Measurements from ENCODE around the gene DCUN1D2. TPM values are rescaled to one million over a fixed set of nuclear protein-coding genes. Genes with fewer than 3 reads are reported as not detected.

Gene DCUN1D2
- total and polyA plus RNA-seq, 8 donors, result 7.3 to 43.0 (median 21.7) TPM

GRCh38 chr13:113426591-113426986 lies 63.9 kb downstream of the DCUN1D2 start:
- no peak overlapping the region for H3K27ac ChIP-seq
- intact Hi-C loops (cut with DNase I; ENCODE audit: low total_unique reads), result no loop called here
- WGBS, 5 donors, result 91 to 94% (median 93%) methylated on average over 15 of the region's 15 CpGs
- DNase-seq, result no peak
- no peak for TF ChIP-seq CTCF (IDR thresholded peaks at IDR 0.05)
- TF ChIP-seq POLR2AphosphoS5 (IDR thresholded peaks at IDR 0.05), result no peak
- TF ChIP-seq EP300 (IDR thresholded peaks at IDR 0.05), result no peak
- TF ChIP-seq POLR2A (IDR thresholded peaks at IDR 0.05), result no peak
- H3K4me3 ChIP-seq, result no peak overlapping the region
- H3K4me1 ChIP-seq, result peaks cover 0 to 18% (median 6%) of the 10 kb centered on the region in 4 donors
- H3K36me3 ChIP-seq, result peaks cover 0 to 13% (median 2%) of the 10 kb centered on the region in 4 donors
- H3K27me3 ChIP-seq, result no peaks in the 10 kb centered on the region
- no peaks in the 10 kb centered on the region for H3K9me3 ChIP-seq

GRCh38 chr13:113425941-113426590 lies 64.4 kb downstream of the DCUN1D2 start:
- WGBS, 5 donors, result 89 to 96% (median 92%) methylated on average over 7 to 22 of the region's 22 CpGs
- H3K4me3 ChIP-seq, result no peak overlapping the region
- H3K9me3 ChIP-seq, result no peaks in the 10 kb centered on the region
- no peaks in the 10 kb centered on the region for H3K27me3 ChIP-seq
- TF ChIP-seq CTCF (IDR thresholded peaks at IDR 0.05) (no peak), POLR2AphosphoS5 (IDR thresholded peaks at IDR 0.05) (no peak), POLR2A (IDR thresholded peaks at IDR 0.05) (no peak), EP300 (IDR thresholded peaks at IDR 0.05) (no peak)
- H3K4me1 ChIP-seq, result peaks cover 0 to 23% (median 10%) of the 10 kb centered on the region in 4 donors
- peaks cover 0 to 10% (median 2%) of the 10 kb centered on the region in 4 donors for H3K36me3 ChIP-seq
- no peak overlapping the region for H3K27ac ChIP-seq
- DNase-seq, result no peak
- intact Hi-C loops (cut with DNase I; ENCODE audit: low total_unique reads), result no loop called here

GRCh38 chr13:113423520-113424163 lies 66.9 kb downstream of the DCUN1D2 start:
- H3K9me3 ChIP-seq, result no peaks in the 10 kb centered on the region
- peak overlapping the region in 2 of 5 donors; percentile 66 to 76 for H3K27ac ChIP-seq
- no peak for DNase-seq
- WGBS, 5 donors, result 80 to 83% (median 81%) methylated on average over 10 to 11 of the region's 11 CpGs
- intact Hi-C loops (cut with DNase I; ENCODE audit: low total_unique reads), result no loop called here
- peaks cover 0 to 28% (median 16%) of the 10 kb centered on the region in 4 donors for H3K4me1 ChIP-seq
- H3K36me3 ChIP-seq, result no peaks in the 10 kb centered on the region
- no peak for TF ChIP-seq POLR2AphosphoS5 (IDR thresholded peaks at IDR 0.05)
- no peak for TF ChIP-seq EP300 (IDR thresholded peaks at IDR 0.05)
- TF ChIP-seq POLR2A (IDR thresholded peaks at IDR 0.05), result no peak
- TF ChIP-seq CTCF (IDR thresholded peaks at IDR 0.05), result no peak
- no peaks in the 10 kb centered on the region for H3K27me3 ChIP-seq
- no peak overlapping the region for H3K4me3 ChIP-seq

- intact Hi-C loops (cut with DNase I; ENCODE audit: low total_unique reads), result no loop called here
- Histone ChIP-seq H3K9me3 (no peaks in the 10 kb centered on the region), H3K27ac (peak overlapping the region in 3 of 5 donors; percentile 59 to 76 (median 66))
Measured at GRCh38 chr13:113422807-113423519, 67.5 kb downstream of the DCUN1D2 start.

More at GRCh38 chr13:113422807-113423519, 67.5 kb downstream of the DCUN1D2 start:
- Histone ChIP-seq H3K36me3 (no peaks in the 10 kb centered on the region), H3K4me3 (no peak overlapping the region), H3K4me1 (peaks cover 0 to 28% (median 16%) of the 10 kb centered on the region in 4 donors), H3K27me3 (no peaks in the 10 kb centered on the region)
- DNase-seq, result no peak
- 79 to 87% (median 82%) methylated on average over 24 to 26 of the region's 26 CpGs for WGBS, 5 donors
- TF ChIP-seq POLR2AphosphoS5 (IDR thresholded peaks at IDR 0.05) (no peak), POLR2A (IDR thresholded peaks at IDR 0.05) (no peak), CTCF (IDR thresholded peaks at IDR 0.05) (no peak), EP300 (IDR thresholded peaks at IDR 0.05) (no peak)
